Esophagus (tissue), 2 donors: Measurements from ENCODE around the gene FKBP1A. TPM values are rescaled to one million over a fixed set of nuclear protein-coding genes. Genes with fewer than 3 reads are reported as not detected.

Experiments used
- H3K27ac ChIP-seq, 2 donors: one replicate each; pipeline ENCODE4 v1.5.1; 2013; ENCODE audit warnings: low read depth in 2 of 2, mild to moderate bottlenecking in 2 of 2, inconsistent platforms in 1 of 2, low read length in 1 of 2, moderate library complexity in 1 of 2
- H3K27me3 ChIP-seq, 2 donors: one replicate each; pipeline ENCODE4 v1.6.1; 2013; ENCODE audit warnings: low read length in 2 of 2, control low read depth in 1 of 2, mild to moderate bottlenecking in 1 of 2; ENCODE audit not compliant: insufficient read depth in 2 of 2, control insufficient read depth in 1 of 2
- H3K36me3 ChIP-seq, 2 donors: one replicate each; pipeline ENCODE4 v1.6.1; 2013; ENCODE audit warnings: low read length in 1 of 2; ENCODE audit not compliant: control insufficient read depth in 2 of 2, insufficient read depth in 2 of 2
- H3K4me1 ChIP-seq, 2 donors: one replicate each; pipeline ENCODE4 v1.6.1; 2013; ENCODE audit warnings: low read length in 1 of 2; ENCODE audit not compliant: control insufficient read depth in 2 of 2, insufficient read depth in 2 of 2
- H3K4me3 ChIP-seq, 2 donors: one replicate each; pipeline ENCODE4 v1.5.1; 2013; ENCODE audit warnings: low read length in 2 of 2, mild to moderate bottlenecking in 2 of 2, low read depth in 1 of 2, moderate library complexity in 1 of 2
- H3K9me3 ChIP-seq, 2 donors: one replicate each; pipeline ENCODE4 v1.6.1; 2013; ENCODE audit warnings: mild to moderate bottlenecking in 2 of 2, low read depth in 1 of 2, low read length in 1 of 2, moderate library complexity in 1 of 2; ENCODE audit not compliant: control insufficient read depth in 2 of 2, insufficient read depth in 1 of 2
- WGBS, 2 donors: extraction: QIAGEN DNeasy Blood & Tissue Kit; methylation state at CpG; one replicate each; pipeline ENCODE4 v1.1.7; 2013; 5-methylcytosine and 5-hydroxymethylcytosine counted together
- polyA plus RNA-seq, 2 donors: library from polyadenylated mRNA; stranded (reverse); fragments of 200-250 nt; gene quantifications; one replicate each; pipeline ENCODE4 v1.2.3, GENCODE V29; 2013
- donor health status: healthy with polysubstance abuse.
- donor health status: Bipolar disorder and iron deficiency.

FKBP1A gene
- polyA plus RNA-seq, 2 donors = 106 to 157 TPM

GRCh38 chr20:1390581-1391403, 2.1 kb downstream of the FKBP1A start:
- no peaks in the 10 kb centered on the region for H3K9me3 ChIP-seq

DNA sequence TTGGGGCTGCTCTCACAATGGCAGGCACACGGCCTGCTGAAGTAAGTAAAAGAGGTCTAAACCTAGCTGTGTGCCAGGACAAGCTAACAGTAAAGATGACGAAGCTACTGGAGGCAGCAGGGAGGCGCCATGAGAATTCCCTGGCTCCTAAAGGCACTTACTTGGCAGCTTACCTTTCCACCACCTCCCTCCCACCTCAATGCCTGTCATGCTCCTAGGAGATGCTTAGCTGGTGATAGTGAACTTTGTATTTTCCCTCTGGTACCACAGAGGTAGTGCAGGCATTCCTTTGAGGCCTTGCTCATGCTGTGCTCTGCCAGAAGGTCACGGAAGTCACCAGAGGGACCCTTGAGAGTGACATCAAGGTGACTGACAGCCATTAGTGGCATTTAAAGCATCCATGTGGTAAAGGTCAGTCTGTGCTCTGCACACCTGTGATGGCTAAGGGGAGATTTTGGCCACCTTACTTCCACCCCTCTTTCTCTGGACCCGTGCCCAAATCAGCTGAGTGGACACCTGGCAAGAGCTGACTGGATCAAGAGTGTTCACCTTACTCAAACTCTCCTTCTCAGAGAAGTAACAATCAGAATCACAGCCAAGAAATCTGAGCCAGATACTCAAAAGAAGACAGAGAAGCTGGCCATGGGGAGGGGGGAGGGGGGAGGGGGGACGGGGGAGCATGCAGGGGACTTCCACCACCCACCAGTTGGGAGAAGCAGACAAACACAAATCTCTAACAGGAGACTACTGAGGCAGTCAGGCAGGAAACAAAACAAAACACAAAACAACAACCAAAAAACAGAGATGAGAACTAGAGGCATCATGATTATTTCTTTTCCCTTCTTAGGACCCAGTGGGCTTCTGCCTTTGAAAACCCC, 2.9 kb downstream of the FKBP1A start:
- Histone ChIP-seq H3K27me3 (no peaks in the 10 kb centered on the region), H3K9me3 (no peaks in the 10 kb centered on the region), H3K27ac (no peak overlapping the region), H3K4me3 (no peak overlapping the region), H3K36me3 (no peaks in the 10 kb centered on the region), H3K4me1 (peaks cover 10 to 22% of the 10 kb centered on the region in 2 donors)
- 36 to 42% methylated on average over 6 of the region's 6 CpGs for WGBS, 2 donors

More at GRCh38 chr20:1390581-1391403, 2.1 kb downstream of the FKBP1A start:
- no peaks in the 10 kb centered on the region for H3K27me3 ChIP-seq
- no peaks in the 10 kb centered on the region for H3K36me3 ChIP-seq
- H3K4me3 ChIP-seq = peak overlapping the region in 1 of 2 donors; percentile 94
- 48 to 53% methylated on average over 16 of the region's 16 CpGs for WGBS, 2 donors
- peak overlapping the region in 1 of 2 donors; percentile 70 for H3K27ac ChIP-seq
- H3K4me1 ChIP-seq = peaks cover 10 to 22% of the 10 kb centered on the region in 2 donors

DNA sequence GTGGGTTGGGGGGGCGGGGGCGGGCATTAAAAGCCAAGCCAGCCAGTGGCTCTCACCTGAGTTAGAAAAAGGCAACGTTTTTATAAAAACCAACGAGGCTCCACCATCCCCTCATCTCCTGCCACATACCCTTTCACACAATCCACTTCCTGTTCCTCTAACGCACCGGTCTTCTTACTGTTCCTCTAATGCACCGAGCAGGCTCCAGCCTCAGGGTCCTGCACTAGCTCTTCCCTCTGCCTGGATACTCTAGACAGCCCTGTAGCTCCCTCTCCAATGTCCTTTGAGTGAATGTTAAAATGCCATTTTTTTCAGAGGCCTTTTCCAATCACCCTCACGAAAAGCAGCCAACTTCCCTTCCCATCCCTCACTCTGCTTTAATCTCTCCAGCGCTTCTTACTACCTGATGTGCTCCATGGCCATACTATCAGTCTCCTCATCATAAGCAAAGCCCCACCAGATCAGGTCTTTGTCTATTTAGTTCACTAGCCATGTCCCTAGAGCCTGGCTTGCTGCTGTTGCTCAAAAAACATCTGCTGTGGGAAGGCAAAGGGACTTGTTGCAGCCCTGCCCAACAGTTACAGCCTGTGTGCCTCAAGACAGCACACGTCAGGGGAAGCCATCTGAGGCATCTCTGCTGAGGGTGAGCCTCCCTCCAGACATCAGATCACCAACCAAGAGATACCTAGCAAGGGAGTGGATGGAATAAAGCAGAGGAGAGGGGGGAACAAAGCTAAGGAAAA, 3.9 kb downstream of the FKBP1A start:
- no peaks in the 10 kb centered on the region for H3K36me3 ChIP-seq
- H3K9me3 ChIP-seq = no peaks in the 10 kb centered on the region
- H3K27ac ChIP-seq = peak overlapping the region in 1 of 2 donors; percentile 38
- peak overlapping the region in 1 of 2 donors; percentile 3 for H3K4me3 ChIP-seq
- H3K4me1 ChIP-seq = peaks cover 10 to 22% of the 10 kb centered on the region in 2 donors
- H3K27me3 ChIP-seq = no peaks in the 10 kb centered on the region
- 55 to 60% methylated on average over 10 of the region's 10 CpGs for WGBS, 2 donors

- Histone ChIP-seq H3K27ac (peak overlapping the region in 1 of 2 donors; percentile 19), H3K27me3 (no peaks in the 10 kb centered on the region), H3K4me3 (no peak overlapping the region), H3K9me3 (no peaks in the 10 kb centered on the region), H3K36me3 (no peaks in the 10 kb centered on the region), H3K4me1 (peaks cover 10 to 22% of the 10 kb centered on the region in 2 donors)
- 67 to 72% methylated on average over 6 of the region's 6 CpGs for WGBS, 2 donors
These were observed 4.6 kb downstream of the FKBP1A start for GRCh38 chr20:1388253-1388652.

- Histone ChIP-seq H3K4me1 (peaks cover 9 to 28% of the 10 kb centered on the region in 2 donors), H3K27me3 (no peaks in the 10 kb centered on the region)
These were observed 6.5 kb downstream of the FKBP1A start for GRCh38 chr20:1386323-1386722.

GRCh38 chr20:1383623-1384404, 9.0 kb downstream of the FKBP1A start:
- Histone ChIP-seq H3K36me3 (no peaks in the 10 kb centered on the region), H3K27ac (no peak overlapping the region), H3K9me3 (no peaks in the 10 kb centered on the region), H3K4me1 (peaks cover 2 to 12% of the 10 kb centered on the region in 2 donors), H3K4me3 (no peak overlapping the region), H3K27me3 (no peaks in the 10 kb centered on the region)
- WGBS, 2 donors = 62 to 82% methylated on average over 5 of the region's 5 CpGs

More at GRCh38 chr20:1386323-1386722, 6.5 kb downstream of the FKBP1A start:
- Histone ChIP-seq H3K4me3 (no peak overlapping the region), H3K9me3 (no peaks in the 10 kb centered on the region), H3K27ac (no peak overlapping the region), H3K36me3 (no peaks in the 10 kb centered on the region)
- 75 to 87% methylated on average over 4 of the region's 4 CpGs for whole genome bisulfite sequencing, 2 donors

DNA sequence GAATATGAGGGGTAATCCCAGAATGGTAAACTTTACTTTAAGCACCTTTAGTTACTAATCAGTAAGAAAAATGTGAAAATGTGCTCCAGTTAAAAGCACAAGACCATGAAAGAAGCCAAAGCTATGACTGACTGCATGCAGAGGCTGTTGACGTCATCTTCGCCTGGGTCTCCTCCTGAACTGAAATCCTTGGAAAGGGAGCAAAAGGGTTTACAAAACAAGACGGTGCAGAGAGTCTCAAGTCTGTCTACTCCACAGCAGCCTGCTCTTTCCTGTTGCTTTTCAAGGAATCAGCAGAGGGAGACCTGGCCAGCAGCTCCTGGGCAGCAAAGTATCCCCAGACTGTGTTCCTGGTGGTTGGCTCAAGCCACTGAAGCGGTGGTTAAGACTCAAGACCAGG, 10.2 kb downstream of the FKBP1A start:
- H3K9me3 ChIP-seq = no peaks in the 10 kb centered on the region
- peaks cover 2 to 12% of the 10 kb centered on the region in 2 donors for H3K4me1 ChIP-seq
- H3K4me3 ChIP-seq = no peak overlapping the region
- 67 to 70% methylated on average over 4 of the region's 4 CpGs for WGBS, 2 donors
- no peaks in the 10 kb centered on the region for H3K27me3 ChIP-seq
- no peak overlapping the region for H3K27ac ChIP-seq
- H3K36me3 ChIP-seq = no peaks in the 10 kb centered on the region

DNA sequence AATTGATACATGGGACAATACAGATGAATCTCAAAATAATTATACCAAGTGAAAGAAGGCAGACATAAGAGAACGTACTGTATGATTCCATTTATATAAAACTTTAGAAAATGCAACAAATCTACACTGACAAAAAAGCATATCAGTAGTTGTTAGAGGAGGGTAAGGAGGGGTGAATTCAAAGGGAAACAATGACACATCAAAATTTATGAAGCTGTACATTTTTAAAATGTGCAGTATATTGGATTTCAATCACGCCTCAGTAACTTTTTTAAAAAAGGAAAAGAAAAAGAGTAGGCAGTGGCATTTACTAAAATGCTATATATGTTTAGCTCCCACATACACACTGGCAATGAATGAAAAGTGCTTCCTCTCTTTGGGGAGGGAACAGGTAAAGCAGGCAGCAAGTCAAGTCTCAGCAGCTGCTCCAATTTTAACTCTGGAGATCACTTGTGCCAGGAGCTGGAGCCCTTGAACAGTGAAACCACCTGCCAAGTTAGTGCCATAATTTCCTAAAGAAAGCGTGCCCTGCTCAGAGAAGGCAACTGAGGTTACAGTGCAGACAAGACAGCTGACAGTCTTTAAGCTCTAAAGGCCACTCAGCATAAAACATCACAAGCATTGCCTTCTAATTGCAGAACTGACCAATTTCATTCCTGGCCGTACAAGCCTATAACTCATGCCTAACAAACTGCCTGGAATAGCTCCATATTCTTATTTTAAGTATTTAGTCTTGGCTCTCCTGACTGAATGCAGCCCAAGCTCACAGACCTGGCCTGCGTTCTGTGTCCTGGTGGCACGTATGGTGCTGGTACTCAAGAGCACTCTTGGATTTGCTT, 10.9 kb downstream of the FKBP1A start:
- Histone ChIP-seq H3K4me1 (peaks cover 2 to 16% of the 10 kb centered on the region in 2 donors), H3K36me3 (no peaks in the 10 kb centered on the region)
- WGBS, 2 donors = 39 to 41% methylated on average over 6 of the region's 6 CpGs

More for the DNA sequence above, 10.9 kb downstream of the FKBP1A start:
- no peak overlapping the region for H3K4me3 ChIP-seq
- H3K9me3 ChIP-seq = no peaks in the 10 kb centered on the region
- peak overlapping the region in 1 of 2 donors; percentile 24 for H3K27ac ChIP-seq
- H3K27me3 ChIP-seq = no peaks in the 10 kb centered on the region
